GM08714 (cell line): Measurements from ENCODE around the gene TPGS2.
"Not testable (repeated sequence)": the region's sequence is repeated elsewhere in the genome, so short reads cannot be mapped to it uniquely, and the experiment has no call there.

Experiments
- H3K4me3 ChIP-seq: fragments of 200-500 bp; sonication (Bioruptor generic); 2 replicates; pipeline ENCODE4 v1.5.1; 2014; ENCODE audit warnings: mild to moderate bottlenecking, low read length, inconsistent platforms
- ZNF274 ChIP-seq: IDR thresholded peaks from 2 replicates; pipeline ENCODE4 v1.6.1; 2012; ENCODE audit warnings: mild to moderate bottlenecking, low read depth, low read length

TPGS2 gene

DNA sequence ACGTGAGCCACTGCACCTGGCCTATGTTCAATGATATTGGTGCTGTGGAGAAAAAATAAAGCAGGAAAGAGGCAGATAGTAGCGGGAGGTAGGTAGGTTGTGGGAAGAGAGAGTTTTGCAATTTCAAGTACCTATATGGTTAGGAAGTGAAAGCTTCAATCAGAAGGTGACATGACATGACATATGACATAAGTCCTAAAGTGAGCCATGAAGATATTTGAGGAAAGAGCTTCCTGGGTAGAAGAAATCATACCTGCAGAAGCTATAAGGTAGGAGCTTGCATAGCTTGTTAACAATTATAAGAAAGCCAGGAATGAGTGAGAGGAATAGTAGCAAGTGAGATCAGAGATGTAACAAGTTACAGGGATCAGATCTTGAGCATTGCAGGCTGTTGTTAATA, 4.3 kb upstream of the TPGS2 start:
- no peak for TF ChIP-seq ZNF274
- H3K4me3 ChIP-seq, result no peak overlapping the region

GRCh38 chr18:36831139-36831538, 2.3 kb upstream of the TPGS2 start:
- H3K4me3 ChIP-seq, result no peak overlapping the region
- TF ChIP-seq ZNF274, result no peak

- no peak for TF ChIP-seq ZNF274
- peak overlapping the region; percentile 87 for H3K4me3 ChIP-seq
These were observed 1.3 kb upstream of the TPGS2 start for GRCh38 chr18:36830158-36830495.

GRCh38 chr18:36829362-36830157, 758 bp upstream of the TPGS2 start:
- TF ChIP-seq ZNF274, result no peak

GRCh38 chr18:36828157-36828629, 609 bp downstream of the TPGS2 start:
- TF ChIP-seq ZNF274, result no peak
- peak overlapping the region; percentile 87 for H3K4me3 ChIP-seq

More at GRCh38 chr18:36829362-36830157, 758 bp upstream of the TPGS2 start:
- H3K4me3 ChIP-seq, result peak overlapping the region; percentile 87

GRCh38 chr18:36826556-36826955, 2.2 kb downstream of the TPGS2 start:
- no peak for TF ChIP-seq ZNF274
- no peak overlapping the region for H3K4me3 ChIP-seq

DNA sequence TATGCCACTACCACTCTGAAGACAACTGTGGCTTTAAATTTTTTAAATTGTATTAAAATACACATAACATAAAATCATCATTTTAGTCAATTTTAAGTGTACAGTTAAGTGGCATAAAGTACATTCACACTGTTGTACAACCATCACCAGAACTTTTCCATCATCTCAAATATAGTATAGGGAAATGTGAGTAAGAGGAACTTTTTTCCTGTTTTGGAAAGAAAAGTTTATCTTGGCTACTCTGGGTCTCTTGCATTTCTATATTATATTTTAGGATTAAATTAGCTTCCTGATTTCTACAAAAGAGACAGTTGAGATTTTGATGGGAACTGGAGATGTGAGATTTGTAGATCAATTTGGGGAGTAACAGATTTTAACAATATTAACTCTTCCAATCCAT, 3.3 kb downstream of the TPGS2 start:
- TF ChIP-seq ZNF274, result no peak
- H3K4me3 ChIP-seq, result no peak overlapping the region

DNA sequence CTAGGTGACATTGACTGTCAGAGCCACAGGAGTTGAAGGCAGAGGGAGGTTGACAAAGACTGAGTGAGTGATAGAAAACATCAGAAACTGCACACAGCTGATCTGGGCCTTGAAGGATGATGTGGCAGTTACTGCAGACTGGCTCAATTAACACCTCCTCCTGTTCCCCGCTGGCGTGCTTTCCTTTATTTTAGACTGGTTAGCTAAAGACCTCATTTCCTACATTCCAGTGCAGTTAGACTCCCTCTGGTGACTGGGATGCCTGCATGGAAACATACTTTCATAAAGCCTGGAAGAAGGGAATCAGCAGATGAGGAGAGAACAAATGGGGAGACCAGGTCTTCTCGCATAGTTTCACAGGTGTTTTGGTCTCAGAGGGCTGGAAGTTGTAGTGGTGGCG, 7.1 kb downstream of the TPGS2 start:
- TF ChIP-seq ZNF274, result no peak
- no peak overlapping the region for H3K4me3 ChIP-seq

DNA sequence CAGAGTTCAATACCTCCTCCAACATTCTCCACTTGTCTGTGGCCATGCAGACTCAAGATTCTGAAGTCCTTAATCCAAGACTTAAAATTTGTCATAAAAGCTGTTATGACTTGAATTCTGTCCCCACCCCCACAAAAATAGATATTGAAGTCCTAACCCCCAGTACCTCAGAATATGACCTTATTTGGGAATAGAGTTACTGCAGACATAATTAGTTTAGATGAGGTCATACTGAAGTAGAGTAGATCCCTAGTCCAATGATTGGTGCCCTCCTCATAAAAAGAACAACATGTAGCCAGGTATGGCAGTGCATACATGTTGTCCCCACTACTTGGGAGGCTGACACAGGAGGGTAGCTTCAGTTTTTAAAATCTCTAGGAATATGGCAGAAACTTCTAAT, 9.2 kb downstream of the TPGS2 start:
- H3K4me3 ChIP-seq, result no peak overlapping the region
- TF ChIP-seq ZNF274, result no peak

DNA sequence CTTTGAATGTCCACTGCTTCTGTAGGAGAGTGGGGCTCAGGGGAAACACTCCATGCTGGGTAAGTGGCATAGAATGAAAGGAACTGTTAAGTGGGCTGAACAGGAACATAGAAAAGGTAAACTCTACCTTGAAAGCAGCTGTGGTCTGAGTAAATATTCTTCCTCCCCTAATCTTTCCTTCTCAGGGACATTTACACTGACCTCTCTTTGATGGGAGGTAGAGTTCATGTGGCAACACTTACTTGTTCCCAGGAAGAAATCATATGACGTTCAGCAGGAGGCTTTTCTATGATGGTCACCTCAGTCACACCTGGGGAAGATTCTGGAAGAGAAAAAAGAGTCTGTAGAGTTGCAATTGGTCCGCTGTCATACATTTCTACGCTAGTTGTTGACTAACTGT, 10.2 kb downstream of the TPGS2 start:
- H3K4me3 ChIP-seq, result no peak overlapping the region

GRCh38 chr18:36817039-36817438, 11.8 kb downstream of the TPGS2 start:
- TF ChIP-seq ZNF274, result no peak
- H3K4me3 ChIP-seq, result no peak overlapping the region

More for the DNA sequence above, 10.2 kb downstream of the TPGS2 start:
- no peak for TF ChIP-seq ZNF274

DNA sequence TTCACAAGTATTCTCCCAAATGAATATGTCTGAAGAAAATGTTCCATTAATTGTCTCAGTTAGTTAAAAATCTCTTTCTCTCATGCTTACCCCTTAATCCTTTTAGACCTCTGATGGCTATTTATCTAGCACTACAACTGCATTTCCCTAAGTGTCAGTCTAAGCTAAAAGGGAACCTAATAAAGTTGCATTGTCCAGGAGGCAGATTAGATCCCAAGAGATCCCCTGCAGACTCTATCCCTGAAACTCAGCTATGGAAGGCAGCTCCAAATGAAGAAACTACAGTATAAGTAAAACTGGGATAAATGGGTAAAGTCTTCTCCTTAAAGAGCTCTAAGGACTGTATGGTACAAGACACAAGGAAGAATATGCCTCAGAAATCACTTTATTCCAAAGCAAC, 12.7 kb downstream of the TPGS2 start:
- H3K4me3 ChIP-seq, result not testable (repeated sequence)

DNA sequence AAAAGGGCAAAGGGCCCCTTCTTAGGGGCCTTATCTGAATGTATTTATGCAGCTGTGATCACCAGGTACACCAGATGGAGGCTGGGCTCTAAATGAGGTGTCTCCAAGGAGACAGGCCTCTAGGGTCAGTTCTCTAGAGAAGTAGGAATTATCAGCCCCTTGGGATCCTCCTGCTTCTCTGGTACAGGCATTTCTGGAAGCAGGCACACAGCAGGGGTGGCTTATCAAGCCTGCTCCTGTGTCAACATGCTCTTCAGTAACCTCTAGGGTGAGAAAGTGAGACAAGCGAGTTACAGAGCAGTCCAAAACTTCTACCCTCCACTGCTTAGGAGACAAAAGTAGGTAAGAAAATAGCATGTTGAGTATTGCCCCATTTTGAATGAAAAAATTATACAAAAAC, 13.8 kb downstream of the TPGS2 start:
- H3K4me3 ChIP-seq, result no peak overlapping the region

GRCh38 chr18:36813824-36814223, 15.0 kb downstream of the TPGS2 start:
- no peak for TF ChIP-seq ZNF274
- no peak overlapping the region for H3K4me3 ChIP-seq

More for the DNA sequence above, 13.8 kb downstream of the TPGS2 start:
- TF ChIP-seq ZNF274, result no peak

DNA sequence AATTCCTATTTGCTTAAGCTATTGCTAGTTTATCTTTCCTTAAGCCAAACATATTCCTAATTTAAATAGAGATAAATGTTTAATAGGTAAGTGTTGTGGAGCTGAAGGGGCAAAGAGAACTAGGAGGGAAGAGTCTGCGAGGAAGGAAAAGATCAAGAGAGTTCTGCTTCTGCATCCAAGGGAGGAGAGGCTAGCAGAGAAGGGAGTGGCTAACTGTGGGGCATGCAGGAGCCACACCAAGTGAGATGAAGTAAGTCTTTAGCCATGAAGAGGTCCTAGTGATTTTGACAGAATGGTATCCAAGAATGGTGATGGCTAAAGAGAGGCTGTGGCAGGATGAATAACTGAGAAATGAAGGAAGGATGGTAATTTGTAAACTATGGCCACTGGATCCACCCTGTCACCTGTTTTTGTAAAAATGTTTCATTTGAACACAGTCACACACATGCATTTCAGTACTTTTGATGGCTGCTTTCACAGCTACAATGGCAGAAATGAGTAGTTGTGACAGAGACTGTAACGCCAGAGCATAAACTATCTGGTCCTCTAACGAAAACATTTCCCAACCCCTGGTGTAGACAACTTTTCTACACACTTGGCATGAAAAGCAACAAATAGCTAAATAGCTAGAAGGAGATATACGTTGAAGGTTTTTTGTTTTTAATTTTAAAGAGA, 15.6 kb downstream of the TPGS2 start:
- TF ChIP-seq ZNF274, result no peak
- no peak overlapping the region for H3K4me3 ChIP-seq
